ENCODE results near the gene REEP3. TPM values are rescaled to one million over a fixed set of nuclear protein-coding genes. Genes with fewer than 3 reads are reported as not detected.

The REEP3 gene
- total and polyA plus RNA-seq, 12 donors, result 9.9 to 27.7 (median 17.2) TPM

GRCh38 chr10:63502832-63503231, 18.4 kb upstream of the REEP3 start:
- Histone ChIP-seq H3K27ac (no peak overlapping the region), H3K36me3 (no peaks in the 10 kb centered on the region), H3K27me3 (no peaks in the 10 kb centered on the region), H3K4me3 (no peak overlapping the region), H3K4me1 (peaks cover 0 to 48% (median 18%) of the 10 kb centered on the region in 9 donors), H3K9me3 (no peaks in the 10 kb centered on the region)
- WGBS, 2 donors, result 89 to 90% methylated on average over 1 of the region's 1 CpG
- ATAC-seq (no peak), DNase-seq (no peak)
- intact Hi-C loops (cut with DNase I), result no loop called here
- TF ChIP-seq, protein P1, sequence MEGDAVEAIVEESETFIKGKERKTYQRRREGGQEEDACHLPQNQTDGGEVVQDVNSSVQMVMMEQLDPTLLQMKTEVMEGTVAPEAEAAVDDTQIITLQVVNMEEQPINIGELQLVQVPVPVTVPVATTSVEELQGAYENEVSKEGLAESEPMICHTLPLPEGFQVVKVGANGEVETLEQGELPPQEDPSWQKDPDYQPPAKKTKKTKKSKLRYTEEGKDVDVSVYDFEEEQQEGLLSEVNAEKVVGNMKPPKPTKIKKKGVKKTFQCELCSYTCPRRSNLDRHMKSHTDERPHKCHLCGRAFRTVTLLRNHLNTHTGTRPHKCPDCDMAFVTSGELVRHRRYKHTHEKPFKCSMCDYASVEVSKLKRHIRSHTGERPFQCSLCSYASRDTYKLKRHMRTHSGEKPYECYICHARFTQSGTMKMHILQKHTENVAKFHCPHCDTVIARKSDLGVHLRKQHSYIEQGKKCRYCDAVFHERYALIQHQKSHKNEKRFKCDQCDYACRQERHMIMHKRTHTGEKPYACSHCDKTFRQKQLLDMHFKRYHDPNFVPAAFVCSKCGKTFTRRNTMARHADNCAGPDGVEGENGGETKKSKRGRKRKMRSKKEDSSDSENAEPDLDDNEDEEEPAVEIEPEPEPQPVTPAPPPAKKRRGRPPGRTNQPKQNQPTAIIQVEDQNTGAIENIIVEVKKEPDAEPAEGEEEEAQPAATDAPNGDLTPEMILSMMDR (IDR thresholded peaks at IDR 0.05), result no peak

DNA sequence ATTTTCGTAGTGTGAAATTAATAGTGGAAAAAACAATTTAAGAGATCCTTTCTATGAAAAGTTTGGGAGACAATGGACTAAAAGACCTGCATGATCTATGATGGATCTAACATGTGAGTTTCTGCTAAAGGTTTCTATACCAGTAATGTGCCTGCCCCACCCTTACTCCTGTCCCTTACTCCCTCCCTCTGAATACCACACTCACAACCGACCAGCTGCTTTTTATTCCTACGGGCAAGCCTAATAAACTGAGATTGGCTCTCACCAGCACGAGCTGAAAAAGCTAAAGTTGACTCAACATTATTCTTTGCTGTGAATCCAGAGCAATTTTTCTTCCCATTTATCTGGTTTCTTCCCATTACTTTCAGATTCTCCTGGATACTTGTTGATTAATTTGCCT, 17.8 kb upstream of the REEP3 start:
- ATAC-seq, result no peak
- no peaks in the 10 kb centered on the region for H3K36me3 ChIP-seq
- TF ChIP-seq, protein P1 (IDR thresholded peaks at IDR 0.05), result no peak
- H3K4me3 ChIP-seq, result no peak overlapping the region
- H3K9me3 ChIP-seq, result peaks cover 0 to 5% (median 0%) of the 10 kb centered on the region in 11 donors
- 62 to 63% methylated on average over 4 of the region's 4 CpGs for WGBS, 2 donors
- DNase-seq, result no peak
- peaks cover 0 to 43% (median 18%) of the 10 kb centered on the region in 9 donors for H3K4me1 ChIP-seq
- no peaks in the 10 kb centered on the region for H3K27me3 ChIP-seq
- H3K27ac ChIP-seq, result no peak overlapping the region
- intact Hi-C loops (cut with DNase I), result no loop called here

GRCh38 chr10:63504145-63504881, 16.9 kb upstream of the REEP3 start:
- Histone ChIP-seq H3K4me1 (peaks cover 0 to 35% (median 10%) of the 10 kb centered on the region in 9 donors), H3K27ac (no peak overlapping the region), H3K4me3 (no peak overlapping the region), H3K36me3 (no peaks in the 10 kb centered on the region), H3K27me3 (no peaks in the 10 kb centered on the region), H3K9me3 (peaks cover 0 to 10% (median 0%) of the 10 kb centered on the region in 11 donors)
- no peak for DNase-seq
- ATAC-seq, result no peak
- intact Hi-C loops (cut with DNase I), result no loop called here
- 71 to 73% methylated on average over 3 of the region's 3 CpGs for WGBS, 2 donors
- TF ChIP-seq, protein P1 (IDR thresholded peaks at IDR 0.05), result no peak

DNA sequence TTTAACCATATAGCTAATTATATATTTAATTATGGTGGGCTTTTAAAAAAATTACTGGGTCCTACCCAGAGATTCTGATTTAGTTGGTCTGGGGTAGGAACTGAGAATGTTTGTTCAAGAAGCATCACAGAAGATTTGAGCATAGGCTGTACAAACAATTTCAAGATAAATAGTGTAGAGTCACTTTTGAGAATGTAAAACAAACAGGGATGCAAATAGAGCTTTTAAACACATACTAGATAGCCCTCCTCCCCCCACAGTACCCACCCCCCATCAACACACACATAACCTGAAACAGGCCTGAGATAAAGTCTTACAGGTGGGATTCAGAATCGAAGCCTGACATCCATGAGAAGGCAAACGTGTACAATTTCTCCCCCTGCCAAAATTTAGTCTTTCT, 15.6 kb upstream of the REEP3 start:
- Histone ChIP-seq H3K27me3 (no peaks in the 10 kb centered on the region), H3K27ac (no peak overlapping the region), H3K4me1 (peaks cover 0 to 35% (median 10%) of the 10 kb centered on the region in 9 donors), H3K4me3 (no peak overlapping the region), H3K9me3 (peaks cover 0 to 10% (median 0%) of the 10 kb centered on the region in 11 donors), H3K36me3 (no peaks in the 10 kb centered on the region)
- intact Hi-C loops (cut with DNase I), result no loop called here
- TF ChIP-seq, protein P1 (IDR thresholded peaks at IDR 0.05), result no peak
- DNase-seq (no peak), ATAC-seq (no peak)
- WGBS, 2 donors, result 75 to 76% methylated on average over 2 of the region's 2 CpGs
